K562 (cell line): ENCODE measurements around the gene CPED1. TPM values are rescaled to one million over a fixed set of nuclear protein-coding genes. Genes with fewer than 3 reads are reported as not detected.

ENCODE experiments used
- AFF4 ChIP-seq: sonication (generic); formaldehyde crosslinking; IDR thresholded peaks from 2 replicates; pipeline ENCODE4 v1.8.0; 2023; ENCODE audit warnings: mild to moderate bottlenecking, missing genetic modification reagents
- ARID3B ChIP-seq: fragments of 250-450 bp; sonication (Bioruptor Pico); IDR thresholded peaks from 2 replicates; pipeline ENCODE4 v1.4.0; 2020; ENCODE audit warnings: borderline replicate concordance
- BACH1 ChIP-seq: fragments of 200-800 bp; sonication (Bioruptor generic); IDR thresholded peaks from 2 replicates; pipeline ENCODE4 v1.6.1; 2016; ENCODE audit warnings: missing genetic modification characterization, missing compliant biosample characterization
- BCL6 ChIP-seq: fragments of 250-450 bp; sonication (Bioruptor Pico); IDR thresholded peaks from 2 replicates; pipeline ENCODE4 v1.4.0; 2020
- ELF2 ChIP-seq: fragments of 250-450 bp; sonication (Bioruptor Pico); IDR thresholded peaks from 2 replicates; pipeline ENCODE4 v1.5.0; 2021; ENCODE audit warnings: mild to moderate bottlenecking
- ETV1 ChIP-seq: fragments of 450-650 bp; conservative IDR thresholded peaks from 2 replicates; pipeline ENCODE4 v1.6.1; 2016; ENCODE audit warnings: missing genetic modification characterization, control low read depth, low read depth, missing compliant biosample characterization
- FOXA1 ChIP-seq: fragments of 450-650 bp; IDR thresholded peaks from 2 replicates; pipeline ENCODE4 v1.6.1; 2016; ENCODE audit warnings: mild to moderate bottlenecking, borderline replicate concordance
- HDAC2 ChIP-seq: fragments of 450-650 bp; IDR thresholded peaks from 2 replicates; pipeline ENCODE4 v1.6.1; 2016; ENCODE audit warnings: mild to moderate bottlenecking
- HNRNPH1 ChIP-seq: fragments of 200-400 bp; formaldehyde crosslinking; optimal IDR thresholded peaks from 2 replicates; pipeline ENCODE3; 2017; ENCODE audit warnings: low read depth, mild to moderate bottlenecking, low read length, moderate library complexity
- KDM2B ChIP-seq: fragments of 250-450 bp; sonication (Bioruptor Pico); IDR thresholded peaks from 2 replicates; pipeline ENCODE4 v1.8.0; 2021; ENCODE audit warnings: mild to moderate bottlenecking, moderate library complexity
- MAFF ChIP-seq: IDR thresholded peaks from 2 replicates; pipeline ENCODE4 v1.6.1; 2012; ENCODE audit warnings: low read length, improper control_type of control experiment
- SETDB1 ChIP-seq: IDR thresholded peaks from one replicate; pipeline ENCODE4 v1.6.1; 2012; ENCODE audit warnings: low read length, control low read depth, inconsistent platforms
- SRSF3 ChIP-seq: fragments of 200-400 bp; formaldehyde crosslinking; IDR thresholded peaks from 2 replicates; pipeline ENCODE4 v1.6.1; 2016; ENCODE audit warnings: mild to moderate bottlenecking, low read length, moderate library complexity; ENCODE audit not compliant: insufficient read depth
- STAG1 ChIP-seq: sonication (generic); formaldehyde crosslinking; IDR thresholded peaks from 2 replicates; pipeline ENCODE4 v1.5.0; 2020; ENCODE audit warnings: missing genetic modification reagents, borderline replicate concordance
- STAT6 ChIP-seq: sonication (generic); formaldehyde crosslinking; IDR thresholded peaks from 2 replicates; pipeline ENCODE4 v1.8.1; 2023; ENCODE audit warnings: mild to moderate bottlenecking, missing genetic modification reagents
- TSC22D4 ChIP-seq: fragments of 450-650 bp; IDR thresholded peaks from 2 replicates; pipeline ENCODE4 v1.6.1; 2016; ENCODE audit warnings: missing genetic modification characterization, missing biosample characterization, control low read depth
- U2AF1 ChIP-seq: fragments of 200-400 bp; formaldehyde crosslinking; optimal IDR thresholded peaks from 2 replicates; pipeline ENCODE3; 2017; ENCODE audit warnings: mild to moderate bottlenecking, low read depth, low read length, moderate library complexity
- ZBTB8A ChIP-seq: fragments of 450-650 bp; IDR thresholded peaks from 2 replicates; pipeline ENCODE4 v1.6.1; 2018; ENCODE audit warnings: mild to moderate bottlenecking, moderate library complexity; ENCODE audit not compliant: partially characterized antibody
- ZC3H4 ChIP-seq: sonication (generic); formaldehyde crosslinking; IDR thresholded peaks from 2 replicates; pipeline ENCODE4 v1.9.0; 2021; ENCODE audit warnings: missing genetic modification reagents, borderline replicate concordance
- ZNF3 ChIP-seq: fragments of 250-450 bp; sonication (Bioruptor Pico); IDR thresholded peaks from 2 replicates; pipeline ENCODE4 v1.5.0; 2021; ENCODE audit warnings: mild to moderate bottlenecking, moderate library complexity
- ZNF79 ChIP-seq: fragments of 250-450 bp; sonication (Bioruptor Pico); IDR thresholded peaks from 2 replicates; pipeline ENCODE4 v1.4.0; 2020; ENCODE audit warnings: low read depth, mild to moderate bottlenecking, moderate library complexity
- polyA plus RNA-seq, 8 experiments: library from polyadenylated mRNA; depleted of rRNA in 4 of 8; stranded (reverse) in 5 of 8; unstranded in 3 of 8; fragments of >200 nt; fragmentation: Nextera tagmentation in 2 of 8; fragmentation: Illumina TruSeq in 1 of 8; extraction: Ambion mirVana in 2 of 8; extraction: Trizol in 1 of 8; gene quantifications; 2 replicates each; pipeline versions ENCODE4 v1.2.1 to v1.2.3, GENCODE V29; 2011 to 2014; ENCODE audit warnings: inconsistent platforms in 1 of 8, missing spikeins in 1 of 8
- total RNA-seq, 7 experiments: library from RNA; depleted of rRNA in 6 of 7; stranded (reverse); fragments of >200 nt in 6 of 7; fragmentation: Illumina TruSeq in 2 of 7; extraction: Trizol in 2 of 7; gene quantifications; 2 replicates each; pipeline versions ENCODE4 v1.2.1 to v1.2.3, GENCODE V29; 2011 to 2021; ENCODE audit warnings: low replicate concordance in 1 of 7

CPED1 gene
- total and polyA plus RNA-seq, 9 of the 15 experiments (the other 6 are each of a cell fraction or from before 2014, with no cell fraction given): 195 to 393 (median 290) TPM

- TF ChIP-seq U2AF1 (peak; percentile 46), ZNF3 (peak; percentile 78; the same call in 1 of the 2 replicates), KDM2B (CRISPR knock-in tag) (no peak), SRSF3 (no peak), HDAC2 (no peak; the same call in 1 of the 2 replicates), ZBTB8A (no peak), TSC22D4 (tag) (no peak), SETDB1 (no peak), ARID3B (no peak), STAG1 (CRISPR knock-in tag) (no peak), ETV1 (no peak), AFF4 (CRISPR knock-in tag) (peak; percentile 56; the same call in 1 of the 2 replicates), ZC3H4 (CRISPR knock-in tag) (no peak), BCL6 (no peak), STAT6 (no peak), MAFF (no peak), HNRNPH1 (no peak), ELF2 (CRISPR knock-in tag) (peak; percentile 85), BACH1 (peak; percentile 66; the same call in 1 of the 2 replicates), ZNF79 (CRISPR knock-in tag) (no peak), FOXA1 (no peak)
Measured at GRCh38 chr7:121081327-121081936, 92.9 kb downstream of the CPED1 start (continued).
